ENCODE measurements around the gene TNNI3. TPM values are rescaled to one million over a fixed set of nuclear protein-coding genes. Genes with fewer than 3 reads are reported as not detected.

The TNNI3 gene
- polyA plus RNA-seq, 1 experiment: 0.21 TPM

- TF ChIP-seq, protein P1, sequence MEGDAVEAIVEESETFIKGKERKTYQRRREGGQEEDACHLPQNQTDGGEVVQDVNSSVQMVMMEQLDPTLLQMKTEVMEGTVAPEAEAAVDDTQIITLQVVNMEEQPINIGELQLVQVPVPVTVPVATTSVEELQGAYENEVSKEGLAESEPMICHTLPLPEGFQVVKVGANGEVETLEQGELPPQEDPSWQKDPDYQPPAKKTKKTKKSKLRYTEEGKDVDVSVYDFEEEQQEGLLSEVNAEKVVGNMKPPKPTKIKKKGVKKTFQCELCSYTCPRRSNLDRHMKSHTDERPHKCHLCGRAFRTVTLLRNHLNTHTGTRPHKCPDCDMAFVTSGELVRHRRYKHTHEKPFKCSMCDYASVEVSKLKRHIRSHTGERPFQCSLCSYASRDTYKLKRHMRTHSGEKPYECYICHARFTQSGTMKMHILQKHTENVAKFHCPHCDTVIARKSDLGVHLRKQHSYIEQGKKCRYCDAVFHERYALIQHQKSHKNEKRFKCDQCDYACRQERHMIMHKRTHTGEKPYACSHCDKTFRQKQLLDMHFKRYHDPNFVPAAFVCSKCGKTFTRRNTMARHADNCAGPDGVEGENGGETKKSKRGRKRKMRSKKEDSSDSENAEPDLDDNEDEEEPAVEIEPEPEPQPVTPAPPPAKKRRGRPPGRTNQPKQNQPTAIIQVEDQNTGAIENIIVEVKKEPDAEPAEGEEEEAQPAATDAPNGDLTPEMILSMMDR (IDR thresholded peaks at IDR 0.05; ENCODE audit: low read depth, low read length): no peak
- POLR2A ChIA-PET: no interaction called here
- CTCF ChIA-PET: no interaction called here
- no peak for DNase-seq (ENCODE audit: low read depth, low spot score)
- Histone ChIP-seq H3K4me3 (ENCODE audit: low read depth, low read length) (peak overlapping the region; percentile 57), H3K27ac (ENCODE audit: low read depth, low read length) (no peak overlapping the region), H3K27me3 (ENCODE audit: control insufficient read depth, insufficient read depth, low read length) (peaks cover 17% of the 10 kb centered on the region), H3K9me3 (ENCODE audit: control insufficient read depth, insufficient read depth, low read length) (peaks cover 12% of the 10 kb centered on the region; the same call in 1 of the 2 replicates)
Observed at GRCh38 chr19:55178781-55179599, 21.5 kb upstream of the TNNI3 start.

GRCh38 chr19:55176076-55176475, 18.5 kb upstream of the TNNI3 start:
- Histone ChIP-seq H3K27ac (ENCODE audit: low read depth, low read length) (no peak overlapping the region), H3K27me3 (ENCODE audit: control insufficient read depth, insufficient read depth, low read length) (peaks cover 12% of the 10 kb centered on the region), H3K9me3 (ENCODE audit: control insufficient read depth, insufficient read depth, low read length) (peaks cover 12% of the 10 kb centered on the region; the same call in 1 of the 2 replicates), H3K4me3 (ENCODE audit: low read depth, low read length) (no peak overlapping the region)
- TF ChIP-seq, protein P1 (IDR thresholded peaks at IDR 0.05; ENCODE audit: low read depth, low read length): no peak
- POLR2A ChIA-PET: interaction anchor here (0.5 to 0.6 kb wide), 2 partner anchors 98 to 232 kb away, joined by 3 to 14 read pairs; partner anchors contain the start of gene UBE2S
- CTCF ChIA-PET: no interaction called here
- DNase-seq (ENCODE audit: low read depth, low spot score): no peak

- no peak overlapping the region for H3K27ac ChIP-seq (ENCODE audit: low read depth, low read length)
- TF ChIP-seq, protein P1 (IDR thresholded peaks at IDR 0.05; ENCODE audit: low read depth, low read length): no peak
- ChIA-PET POLR2A (interaction anchor here (0.5 kb wide), 1 partner anchor 232 kb away, joined by 3 read pairs; the partner anchor contains the start of gene UBE2S), CTCF (interaction anchor here (0.7 to 0.9 kb wide), 2 partner anchors 9 to 328 kb away, joined by 3 read pairs; partner anchors contain the start of gene DNAAF3)
- H3K4me3 ChIP-seq (ENCODE audit: low read depth, low read length): no peak overlapping the region
- no peak for DNase-seq (ENCODE audit: low read depth, low spot score)
- H3K9me3 ChIP-seq (ENCODE audit: control insufficient read depth, insufficient read depth, low read length): peaks cover 12% of the 10 kb centered on the region; the same call in 1 of the 2 replicates
- peaks cover 6% of the 10 kb centered on the region for H3K27me3 ChIP-seq (ENCODE audit: control insufficient read depth, insufficient read depth, low read length)
Observed at GRCh38 chr19:55175117-55175867, 17.8 kb upstream of the TNNI3 start.

- POLR2A ChIA-PET: interaction anchor here (0.6 kb wide), 1 partner anchor 399 kb away, joined by 4 read pairs; no protein-coding TSS in a partner anchor
Observed at GRCh38 chr19:55174425-55175116, 17.0 kb upstream of the TNNI3 start.

More at GRCh38 chr19:55174425-55175116, 17.0 kb upstream of the TNNI3 start:
- no peak for DNase-seq (ENCODE audit: low read depth, low spot score)
- TF ChIP-seq, protein P1 (IDR thresholded peaks at IDR 0.05; ENCODE audit: low read depth, low read length): no peak
- Histone ChIP-seq H3K4me3 (ENCODE audit: low read depth, low read length) (no peak overlapping the region), H3K27ac (ENCODE audit: low read depth, low read length) (no peak overlapping the region), H3K27me3 (ENCODE audit: control insufficient read depth, insufficient read depth, low read length) (peaks cover 6% of the 10 kb centered on the region), H3K9me3 (ENCODE audit: control insufficient read depth, insufficient read depth, low read length) (peaks cover 12% of the 10 kb centered on the region; the same call in 1 of the 2 replicates)
- CTCF ChIA-PET: interaction anchor here (0.7 to 0.9 kb wide), 2 partner anchors 9 to 329 kb away, joined by 3 read pairs; partner anchors contain the start of gene DNAAF3

Data from AG04450 (cell line).